ENCODE measurements around the gene GFOD1. TPM values are rescaled to one million over a fixed set of nuclear protein-coding genes. Genes with fewer than 3 reads are reported as not detected.

GFOD1 gene
- total and polyA plus RNA-seq, 5 experiments from 2014 or later, result 0.08 to 2.0 (median 1.2) TPM

DNA sequence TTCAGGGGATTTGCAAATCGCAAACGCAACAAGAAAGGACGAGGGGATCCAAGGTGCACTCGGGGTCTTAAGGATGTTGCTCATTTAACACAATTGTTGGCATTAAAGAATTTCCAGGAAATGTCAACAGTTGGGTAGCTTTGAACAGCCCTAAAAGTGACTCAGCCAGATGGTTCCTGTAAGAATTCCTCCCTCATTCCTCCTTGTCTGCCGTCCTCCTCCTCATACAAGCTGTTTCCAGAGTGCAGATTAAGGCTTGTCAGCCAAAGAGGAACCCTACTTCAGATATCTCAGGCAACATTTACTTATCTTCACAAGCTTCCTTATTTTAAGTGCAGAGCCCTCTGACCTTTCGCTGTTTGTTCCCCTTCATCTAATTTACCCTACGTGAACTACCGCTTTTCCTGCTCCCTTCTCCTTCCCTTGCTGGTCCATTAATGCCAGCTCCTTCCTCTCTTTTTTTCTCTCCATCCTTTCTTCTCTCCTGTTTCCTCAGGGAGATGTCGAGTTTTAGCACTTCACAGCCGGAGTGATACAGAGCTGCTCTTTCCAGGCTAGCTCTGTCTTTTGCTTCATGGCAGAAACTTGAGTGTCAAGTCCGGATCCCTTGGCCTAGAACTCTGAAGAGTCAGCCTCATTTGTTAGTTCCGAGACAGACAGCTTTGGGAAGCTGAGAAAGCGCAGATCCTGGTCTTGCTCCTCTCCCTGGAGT, 132.9 kb downstream of the GFOD1 start:
- no peaks in the 10 kb centered on the region for H3K27me3 Mint-ChIP-seq
- peaks cover 31 to 52% (median 40%) of the 10 kb centered on the region in 4 donors for H3K4me1 Mint-ChIP-seq
- DNase-seq (no peak), ATAC-seq (no peak)
- POLR2A ChIA-PET, result interaction anchor here (0.6 to 1.7 kb wide), 3 partner anchors 26 to 1155 kb away, joined by 4 to 7 read pairs (median 5); partner anchors contain the start of genes SIRT5 and TBC1D7
- H3K9me3 Mint-ChIP-seq, result no peaks in the 10 kb centered on the region
- H3K27ac Mint-ChIP-seq, result peak overlapping the region; percentile 31 to 92 (median 86)
- H3K4me3 Mint-ChIP-seq, result peak overlapping the region in 9 of 10 donors; percentile 23 to 93 (median 84)
- H3K36me3 Mint-ChIP-seq, result no peaks in the 10 kb centered on the region

DNA sequence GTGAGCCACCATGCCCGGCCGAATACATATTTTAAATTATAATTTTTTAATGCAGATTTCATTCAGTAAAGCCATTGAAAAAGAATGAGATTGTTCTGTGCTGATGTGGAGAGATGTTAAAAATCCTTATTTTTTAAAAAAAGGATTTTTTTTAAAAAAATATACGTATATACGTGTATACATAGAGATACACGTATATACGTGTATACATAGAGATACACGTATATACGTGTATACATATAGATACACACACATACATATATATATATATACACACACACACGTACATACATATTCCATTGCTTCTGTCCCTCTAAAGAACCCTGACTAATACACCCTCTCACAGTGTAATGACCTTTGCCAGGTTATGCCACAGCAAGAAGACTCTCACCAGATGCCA, 135.2 kb downstream of the GFOD1 start:
- POLR2A ChIA-PET, result no interaction called here
- Mint-ChIP-seq H3K4me3 (no peak overlapping the region), H3K27ac (no peak overlapping the region), H3K4me1 (peaks cover 29 to 41% (median 38%) of the 10 kb centered on the region in 4 donors), H3K36me3 (no peaks in the 10 kb centered on the region), H3K27me3 (no peaks in the 10 kb centered on the region), H3K9me3 (no peaks in the 10 kb centered on the region)
- ATAC-seq (no peak), DNase-seq (no peak)

DNA sequence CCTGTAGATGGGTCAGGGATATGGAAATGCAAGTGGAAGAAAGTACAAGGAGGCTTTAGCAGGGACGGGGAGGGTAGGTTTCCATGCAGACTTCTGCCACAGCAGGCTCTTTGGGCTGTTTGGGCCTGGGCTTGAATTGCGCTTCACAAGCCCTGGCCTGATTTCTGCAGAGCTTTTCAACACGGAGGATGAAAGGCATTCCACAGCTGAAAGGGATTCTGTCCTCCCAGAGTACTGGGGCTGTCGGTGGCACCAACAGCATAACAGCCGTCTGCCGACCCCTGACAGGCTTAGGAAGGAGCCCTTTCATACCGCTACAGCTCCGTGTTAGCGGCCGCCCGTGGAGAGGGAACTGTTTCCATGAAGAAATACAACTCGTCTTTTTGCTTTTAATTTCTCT, 136.1 kb downstream of the GFOD1 start:
- POLR2A ChIA-PET, result no interaction called here
- no peak for ATAC-seq
- H3K4me3 Mint-ChIP-seq, result no peak overlapping the region

GRCh38 chr6:13349811-13350506, 137.4 kb downstream of the GFOD1 start:
- no peaks in the 10 kb centered on the region for H3K36me3 Mint-ChIP-seq
- ATAC-seq (no peak), DNase-seq (no peak)
- peaks cover 0 to 2% (median 0%) of the 10 kb centered on the region in 5 donors for H3K27me3 Mint-ChIP-seq
- POLR2A ChIA-PET, result interaction anchor here (0.6 kb wide), 1 partner anchor 177 kb away, joined by 3 read pairs; no protein-coding TSS in a partner anchor
- peaks cover 12 to 19% (median 17%) of the 10 kb centered on the region in 4 donors for H3K4me1 Mint-ChIP-seq
- peak overlapping the region in 2 of 10 donors; percentile 38 to 43 for H3K27ac Mint-ChIP-seq
- H3K4me3 Mint-ChIP-seq, result no peak overlapping the region
- H3K9me3 Mint-ChIP-seq, result no peaks in the 10 kb centered on the region

More for the DNA sequence above, 136.1 kb downstream of the GFOD1 start:
- Mint-ChIP-seq H3K27ac (no peak overlapping the region), H3K27me3 (no peaks in the 10 kb centered on the region), H3K9me3 (no peaks in the 10 kb centered on the region), H3K4me1 (peaks cover 25 to 32% (median 30%) of the 10 kb centered on the region in 4 donors), H3K36me3 (no peaks in the 10 kb centered on the region)
- DNase-seq, result no peak

- POLR2A ChIA-PET, result no interaction called here
- Mint-ChIP-seq H3K4me3 (no peak overlapping the region), H3K27ac (no peak overlapping the region), H3K9me3 (peaks cover 0 to 2% (median 0%) of the 10 kb centered on the region in 9 donors), H3K4me1 (peaks cover 2 to 6% (median 3%) of the 10 kb centered on the region in 4 donors), H3K27me3 (peaks cover 0 to 2% (median 0%) of the 10 kb centered on the region in 5 donors), H3K36me3 (no peaks in the 10 kb centered on the region)
- no peak for ATAC-seq
- DNase-seq, result no peak
These were observed 138.9 kb downstream of the GFOD1 start for GRCh38 chr6:13348334-13349113.

DNA sequence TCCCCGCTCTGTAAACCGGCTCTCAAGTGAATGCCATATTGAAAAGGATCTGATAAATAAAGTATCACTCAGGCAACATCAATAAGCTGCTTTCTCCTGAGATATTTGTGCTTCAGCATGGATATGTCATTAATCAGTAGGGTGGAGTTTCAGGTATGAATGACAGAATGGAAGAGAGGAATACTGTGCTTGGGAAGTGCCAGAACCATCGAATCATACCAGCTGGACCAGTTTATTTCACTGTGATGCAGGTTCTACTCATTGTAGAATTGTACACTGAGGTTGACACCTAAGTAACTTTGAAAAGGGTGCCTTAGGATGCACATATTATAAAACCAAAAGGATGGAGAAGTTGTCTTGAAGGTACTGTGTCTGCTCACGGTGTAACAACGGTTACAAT, 141.2 kb downstream of the GFOD1 start:
- POLR2A ChIA-PET, result no interaction called here

DNA sequence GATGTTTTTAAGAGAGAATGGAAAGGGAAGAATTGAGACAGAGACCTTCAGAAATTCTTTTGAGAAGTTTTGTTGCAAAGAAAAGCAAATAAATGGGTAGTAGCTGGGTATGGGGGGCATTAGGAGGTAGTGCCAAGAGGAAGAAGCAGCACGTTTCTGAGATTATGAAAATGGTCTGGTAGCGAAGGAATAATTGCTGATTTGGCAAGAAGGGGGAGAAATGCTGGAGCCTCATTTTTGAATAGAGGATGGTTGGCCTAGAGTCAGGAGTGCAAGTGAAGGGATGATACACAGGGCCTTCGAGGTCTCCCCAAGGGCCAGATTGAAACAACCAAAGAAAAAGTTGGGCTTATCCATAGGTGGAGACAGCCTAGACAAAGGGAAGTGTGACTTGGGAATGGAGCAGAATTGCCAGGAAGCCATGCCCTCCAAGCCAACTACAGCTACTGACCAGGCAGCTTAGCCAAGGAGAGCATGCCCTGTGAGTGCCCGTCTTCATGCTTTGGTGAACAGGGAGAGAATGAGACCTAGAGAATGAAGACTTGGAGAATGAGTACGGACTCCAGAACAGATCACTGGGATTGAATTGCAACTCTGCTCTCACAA, 144.9 kb downstream of the GFOD1 start:
- Mint-ChIP-seq H3K27me3 (peaks cover 0 to 5% (median 0%) of the 10 kb centered on the region in 5 donors), H3K4me1 (peaks cover 0 to 20% (median under 1%) of the 10 kb centered on the region in 4 donors), H3K4me3 (no peak overlapping the region), H3K36me3 (peaks cover 0 to 10% (median 7%) of the 10 kb centered on the region in 3 donors), H3K27ac (peak overlapping the region in 1 of 10 donors; percentile 28), H3K9me3 (peaks cover 0 to 12% (median 7%) of the 10 kb centered on the region in 9 donors)
- ATAC-seq (no peak), DNase-seq (no peak)
- POLR2A ChIA-PET, result no interaction called here

More for the DNA sequence above, 141.2 kb downstream of the GFOD1 start:
- Mint-ChIP-seq H3K27me3 (peaks cover 0 to 3% (median 0%) of the 10 kb centered on the region in 5 donors), H3K27ac (peak overlapping the region in 1 of 10 donors; percentile 67), H3K4me3 (no peak overlapping the region), H3K36me3 (peaks cover 0 to 10% (median 7%) of the 10 kb centered on the region in 3 donors), H3K9me3 (peaks cover 0 to 9% (median 5%) of the 10 kb centered on the region in 9 donors), H3K4me1 (no peaks in the 10 kb centered on the region)
- DNase-seq (no peak), ATAC-seq (no peak)

DNA sequence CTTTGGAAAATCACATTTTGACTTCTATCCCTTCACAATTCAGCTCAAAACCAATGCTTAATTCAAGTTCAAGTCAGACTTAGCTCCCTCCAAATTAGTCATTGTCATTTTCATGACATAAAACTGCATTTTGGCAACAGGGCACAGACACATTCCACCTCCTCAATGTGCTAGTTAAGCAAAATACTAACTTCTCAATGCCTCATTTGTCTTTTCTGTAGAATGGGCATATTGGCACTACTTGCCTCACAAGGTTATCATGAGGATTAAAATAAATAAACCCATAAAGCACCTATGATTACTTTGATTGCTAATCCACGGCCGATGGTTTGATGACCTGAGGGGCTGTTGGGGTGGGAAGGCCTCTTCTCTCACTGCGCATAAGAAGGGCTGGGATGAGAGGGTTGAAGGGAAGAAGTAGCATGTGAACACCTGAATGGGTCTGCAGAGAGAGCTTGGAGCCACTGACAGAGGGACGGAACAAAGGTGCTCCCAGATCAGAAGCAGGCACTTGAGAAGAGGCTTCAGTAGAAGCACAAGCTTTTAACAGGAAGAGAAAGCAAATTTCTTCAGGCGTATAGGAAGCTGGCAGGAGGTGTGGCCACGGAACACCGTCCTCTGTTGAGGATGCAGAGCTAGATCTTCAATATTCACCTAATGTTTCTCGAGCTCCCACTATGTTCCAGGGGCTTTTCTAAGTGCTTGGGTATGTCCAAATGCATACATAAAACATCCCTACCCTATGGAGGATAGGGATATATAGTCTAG, 147.4 kb downstream of the GFOD1 start:
- POLR2A ChIA-PET, result no interaction called here
- DNase-seq, result no peak
- ATAC-seq, result no peak
- Mint-ChIP-seq H3K9me3 (peaks cover 0 to 12% (median 7%) of the 10 kb centered on the region in 9 donors), H3K36me3 (peaks cover 0 to 10% (median 7%) of the 10 kb centered on the region in 3 donors), H3K27me3 (peaks cover 0 to 3% (median 0%) of the 10 kb centered on the region in 5 donors), H3K4me1 (peaks cover 2 to 27% (median 4%) of the 10 kb centered on the region in 4 donors), H3K4me3 (no peak overlapping the region), H3K27ac (peak overlapping the region in 1 of 10 donors; percentile 4)

DNA sequence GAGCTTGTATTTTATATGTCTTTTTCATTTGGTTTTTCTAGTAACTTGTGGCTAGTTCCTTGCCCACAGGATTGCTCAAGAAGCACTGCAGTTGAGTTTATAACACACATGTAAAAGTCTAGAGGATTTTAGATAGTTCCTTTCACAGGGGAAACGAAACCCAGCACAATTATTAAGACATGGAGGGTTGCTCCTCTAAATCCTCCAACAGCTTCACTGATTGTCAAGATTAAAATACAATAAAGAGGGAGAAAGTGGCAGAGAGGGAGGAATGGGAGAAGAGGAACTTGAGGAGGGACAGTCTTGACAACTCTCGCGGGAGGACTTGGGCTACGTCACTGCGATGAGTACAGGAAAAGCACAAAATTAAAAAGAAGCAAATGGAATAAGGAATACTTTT, 149.4 kb downstream of the GFOD1 start:
- Mint-ChIP-seq H3K27me3 (peaks cover 0 to 3% (median 0%) of the 10 kb centered on the region in 5 donors), H3K27ac (peak overlapping the region in 1 of 10 donors; percentile 55), H3K36me3 (peaks cover 0 to 10% (median 7%) of the 10 kb centered on the region in 3 donors), H3K4me3 (peak overlapping the region in 1 of 10 donors; percentile 5), H3K4me1 (peaks cover 2 to 27% (median 4%) of the 10 kb centered on the region in 4 donors), H3K9me3 (peaks cover 0 to 12% (median 7%) of the 10 kb centered on the region in 9 donors)
- POLR2A ChIA-PET, result interaction anchor here (0.9 to 1.6 kb wide), 2 partner anchors 10 to 277 kb away, joined by 4 to 9 read pairs; partner anchors contain the start of genes NOL7 and TBC1D7
- DNase-seq (no peak), ATAC-seq (no peak)

GRCh38 chr6:13336553-13336952, 150.8 kb downstream of the GFOD1 start:
- ATAC-seq (peak; percentile 66 to 67), DNase-seq (peak; percentile 47 to 82 (median 66))
- no peak overlapping the region for H3K4me3 Mint-ChIP-seq
- peaks cover 0 to 2% (median 0%) of the 10 kb centered on the region in 3 donors for H3K36me3 Mint-ChIP-seq
- POLR2A ChIA-PET, result no interaction called here
- peaks cover 2 to 27% (median 4%) of the 10 kb centered on the region in 4 donors for H3K4me1 Mint-ChIP-seq
- H3K27ac Mint-ChIP-seq, result peak overlapping the region in 1 of 10 donors; percentile 28
- H3K27me3 Mint-ChIP-seq, result peaks cover 0 to 3% (median 0%) of the 10 kb centered on the region in 5 donors
- H3K9me3 Mint-ChIP-seq, result peaks cover 0 to 5% (median 2%) of the 10 kb centered on the region in 9 donors

DNA sequence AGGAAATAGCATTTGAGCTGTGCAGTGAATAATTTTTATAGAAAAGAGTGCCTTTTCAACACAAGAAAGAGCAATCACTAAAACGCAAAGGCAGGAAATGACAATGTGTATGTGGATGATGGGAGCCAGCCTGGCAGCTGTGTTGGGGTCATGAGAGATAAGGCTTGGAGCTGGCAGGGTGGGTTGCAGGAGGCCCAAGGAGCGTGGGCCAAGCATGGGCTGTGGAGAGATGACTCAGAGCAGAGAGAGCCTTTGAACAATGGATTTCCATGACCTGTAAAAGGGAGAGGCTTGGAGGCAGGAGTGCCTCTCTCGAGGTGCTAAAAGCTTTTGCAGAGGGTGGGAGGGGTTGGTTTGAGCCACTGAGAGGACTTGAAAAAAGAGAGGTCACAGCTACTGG, 152.4 kb downstream of the GFOD1 start:
- DNase-seq (no peak), ATAC-seq (no peak)
- peaks cover 0 to 18% (median 4%) of the 10 kb centered on the region in 4 donors for H3K4me1 Mint-ChIP-seq
- H3K27ac Mint-ChIP-seq, result no peak overlapping the region
- POLR2A ChIA-PET, result interaction anchor here (0.6 kb wide), 1 partner anchor 123 kb away, joined by 4 read pairs; no protein-coding TSS in a partner anchor
- H3K36me3 Mint-ChIP-seq, result no peaks in the 10 kb centered on the region
- H3K9me3 Mint-ChIP-seq, result no peaks in the 10 kb centered on the region
- H3K4me3 Mint-ChIP-seq, result no peak overlapping the region
- no peaks in the 10 kb centered on the region for H3K27me3 Mint-ChIP-seq

All from naive thymus-derived CD8-positive, alpha-beta T cell (primary cell).